Nephron progenitor cell (in vitro differentiated cells): Measurements from ENCODE around the gene RERE.

Experiments used
- DNase-seq: peaks from one replicate; pipeline ENCODE4 v3.0.0; 2021
- H3K27ac Mint-ChIP-seq: 2 replicates; pipeline ENCODE4 v1.8.0; 2021; ENCODE audit warnings: mild to moderate bottlenecking, moderate library complexity, mixed read lengths
- H3K27me3 Mint-ChIP-seq: 2 replicates; pipeline ENCODE4 v1.8.0; 2021; ENCODE audit warnings: mild to moderate bottlenecking, low read depth, mixed read lengths; ENCODE audit not compliant: poor library complexity
- H3K36me3 Mint-ChIP-seq: 2 replicates; pipeline ENCODE4 v1.8.0; 2021; ENCODE audit warnings: low read depth, mixed read lengths
- H3K4me1 Mint-ChIP-seq: 2 replicates; pipeline ENCODE4 v1.8.0; 2021; ENCODE audit warnings: mixed read lengths
- H3K4me3 Mint-ChIP-seq: 2 replicates; pipeline ENCODE4 v1.8.0; 2021; ENCODE audit warnings: mild to moderate bottlenecking, moderate library complexity, mixed read lengths
- H3K9me3 Mint-ChIP-seq: 2 replicates; pipeline ENCODE4 v1.8.0; 2021; ENCODE audit warnings: mild to moderate bottlenecking, moderate library complexity, mixed read lengths
- CTCF ChIP-seq: fragments of 200-600 bp; sonication (generic); IDR thresholded peaks from 2 replicates; pipeline ENCODE4 v1.5.0; 2021; ENCODE audit warnings: antibody characterized with exemption

Gene RERE

GRCh38 chr1:8460132-8460544 lies 357.3 kb downstream of the RERE start:
- no peaks in the 10 kb centered on the region for H3K9me3 Mint-ChIP-seq
- TF ChIP-seq CTCF = peak; percentile 34
- H3K27me3 Mint-ChIP-seq = no peaks in the 10 kb centered on the region
- peak overlapping the region; percentile 43 for H3K4me3 Mint-ChIP-seq
- peaks cover 29% of the 10 kb centered on the region for H3K36me3 Mint-ChIP-seq
- peak overlapping the region; percentile 52 for H3K27ac Mint-ChIP-seq
- no peak for DNase-seq
- peaks cover 95% of the 10 kb centered on the region for H3K4me1 Mint-ChIP-seq

GRCh38 chr1:8458607-8459006 lies 358.8 kb downstream of the RERE start:
- Mint-ChIP-seq H3K27ac (peak overlapping the region; percentile 90), H3K9me3 (no peaks in the 10 kb centered on the region), H3K4me1 (peaks cover 85% of the 10 kb centered on the region), H3K27me3 (no peaks in the 10 kb centered on the region), H3K4me3 (no peak overlapping the region), H3K36me3 (peaks cover 37% of the 10 kb centered on the region)
- no peak for TF ChIP-seq CTCF
- no peak for DNase-seq

- no peak for TF ChIP-seq CTCF
- H3K27me3 Mint-ChIP-seq = no peaks in the 10 kb centered on the region
- H3K9me3 Mint-ChIP-seq = no peaks in the 10 kb centered on the region
- peak overlapping the region; percentile 90 for H3K27ac Mint-ChIP-seq
- no peak overlapping the region for H3K4me3 Mint-ChIP-seq
- peaks cover 78% of the 10 kb centered on the region for H3K4me1 Mint-ChIP-seq
- peaks cover 37% of the 10 kb centered on the region for H3K36me3 Mint-ChIP-seq
- no peak for DNase-seq
Measured at GRCh38 chr1:8457760-8458381, 359.6 kb downstream of the RERE start.

GRCh38 chr1:8456991-8457390 lies 360.4 kb downstream of the RERE start:
- no peak for TF ChIP-seq CTCF
- H3K27me3 Mint-ChIP-seq = no peaks in the 10 kb centered on the region
- peaks cover 33% of the 10 kb centered on the region for H3K36me3 Mint-ChIP-seq
- H3K4me1 Mint-ChIP-seq = peaks cover 72% of the 10 kb centered on the region
- DNase-seq = no peak
- peak overlapping the region; percentile 31 for H3K27ac Mint-ChIP-seq
- H3K9me3 Mint-ChIP-seq = no peaks in the 10 kb centered on the region
- no peak overlapping the region for H3K4me3 Mint-ChIP-seq

GRCh38 chr1:8456308-8456912 lies 361.0 kb downstream of the RERE start:
- DNase-seq = no peak
- Mint-ChIP-seq H3K4me3 (no peak overlapping the region), H3K27me3 (no peaks in the 10 kb centered on the region), H3K9me3 (no peaks in the 10 kb centered on the region), H3K36me3 (peaks cover 29% of the 10 kb centered on the region), H3K27ac (peak overlapping the region; percentile 22), H3K4me1 (peaks cover 68% of the 10 kb centered on the region)
- no peak for TF ChIP-seq CTCF
